Neural progenitor cell (in vitro differentiated cells): ENCODE data around the gene TMEM266.

Source experiments
- EZH2 ChIP-seq: fragments of 200-600 bp; sonication (generic); IDR thresholded peaks from 2 replicates; pipeline ENCODE4 v1.6.1; 2017; ENCODE audit warnings: antibody characterized with exemption, mild to moderate bottlenecking, moderate library complexity
- EZH2phosphoT487 ChIP-seq: fragments of 200-600 bp; sonication (generic); IDR thresholded peaks from 2 replicates; pipeline ENCODE4 v1.6.1; 2017; ENCODE audit warnings: antibody characterized with exemption
- TF ChIP-seq, protein P1 (sequence below): fragments of 200-600 bp; sonication (generic); IDR thresholded peaks from 2 replicates; pipeline ENCODE4 v1.5.1; 2017; ENCODE audit warnings: antibody characterized with exemption, mild to moderate bottlenecking

DNA sequence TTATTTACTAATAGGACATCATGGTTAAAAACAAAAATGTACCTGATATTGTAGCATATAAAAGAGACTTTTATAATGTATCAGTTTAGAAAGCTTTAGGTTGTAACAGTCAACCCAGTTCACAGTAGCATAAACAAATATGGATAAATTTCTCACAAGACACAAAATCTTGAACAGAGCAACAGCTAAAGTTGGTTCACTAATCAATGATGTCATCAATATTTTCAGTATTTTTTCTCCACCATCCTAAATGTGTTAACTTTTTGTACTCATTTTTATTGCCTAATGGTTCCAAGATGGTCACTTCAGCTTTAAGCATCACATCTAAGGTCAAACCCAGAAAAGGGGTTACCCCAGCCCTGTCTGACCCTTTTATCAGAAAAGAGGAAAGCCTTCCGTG lies 26.3 kb upstream of the TMEM266 start:
- TF ChIP-seq EZH2 = no peak
- TF ChIP-seq, protein P1, sequence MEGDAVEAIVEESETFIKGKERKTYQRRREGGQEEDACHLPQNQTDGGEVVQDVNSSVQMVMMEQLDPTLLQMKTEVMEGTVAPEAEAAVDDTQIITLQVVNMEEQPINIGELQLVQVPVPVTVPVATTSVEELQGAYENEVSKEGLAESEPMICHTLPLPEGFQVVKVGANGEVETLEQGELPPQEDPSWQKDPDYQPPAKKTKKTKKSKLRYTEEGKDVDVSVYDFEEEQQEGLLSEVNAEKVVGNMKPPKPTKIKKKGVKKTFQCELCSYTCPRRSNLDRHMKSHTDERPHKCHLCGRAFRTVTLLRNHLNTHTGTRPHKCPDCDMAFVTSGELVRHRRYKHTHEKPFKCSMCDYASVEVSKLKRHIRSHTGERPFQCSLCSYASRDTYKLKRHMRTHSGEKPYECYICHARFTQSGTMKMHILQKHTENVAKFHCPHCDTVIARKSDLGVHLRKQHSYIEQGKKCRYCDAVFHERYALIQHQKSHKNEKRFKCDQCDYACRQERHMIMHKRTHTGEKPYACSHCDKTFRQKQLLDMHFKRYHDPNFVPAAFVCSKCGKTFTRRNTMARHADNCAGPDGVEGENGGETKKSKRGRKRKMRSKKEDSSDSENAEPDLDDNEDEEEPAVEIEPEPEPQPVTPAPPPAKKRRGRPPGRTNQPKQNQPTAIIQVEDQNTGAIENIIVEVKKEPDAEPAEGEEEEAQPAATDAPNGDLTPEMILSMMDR = no peak
- no peak for TF ChIP-seq EZH2phosphoT487
